Neutrophil (primary cell): ENCODE measurements around the gene PTPRJ.
A peak's percentile ranks its signal among the peaks of the same experiment; 100 is the strongest.
"Not testable (repeated sequence)": the region's sequence is repeated elsewhere in the genome, so short reads cannot be mapped to it uniquely, and the experiment has no call there.

ENCODE experiments used
- H3K27ac ChIP-seq: fragments of 200-600 bp; sonication (generic); 2 replicates; pipeline ENCODE4 v1.5.1; 2016; ENCODE audit warnings: mild to moderate bottlenecking, moderate library complexity
- H3K27me3 ChIP-seq: fragments of 200-600 bp; sonication (generic); 2 replicates; pipeline ENCODE4 v1.6.0; 2016; ENCODE audit warnings: mild to moderate bottlenecking
- H3K36me3 ChIP-seq: fragments of 200-600 bp; sonication (generic); 2 replicates; pipeline ENCODE4 v1.5.1; 2017
- H3K4me1 ChIP-seq, 2 experiments: fragments of 200-600 bp in 1 of 2; sonication (generic) in 1 of 2; 1 replicate in 1 of 2; 2 replicates in 1 of 2; pipeline versions ENCODE4 v1.5.1 to v1.6.1; 2013 to 2016; ENCODE audit warnings: low read depth in 1 of 2, low read length in 1 of 2, mild to moderate bottlenecking in 1 of 2, moderate library complexity in 1 of 2; ENCODE audit not compliant: control insufficient read depth in 1 of 2, insufficient read depth in 1 of 2
- H3K4me3 ChIP-seq, 2 experiments: fragments of 200-600 bp in 1 of 2; sonication (generic) in 1 of 2; 1 replicate in 1 of 2; 2 replicates in 1 of 2; pipeline ENCODE4 v1.5.1; 2013 to 2016; ENCODE audit warnings: low read depth in 1 of 2, low read length in 1 of 2, mild to moderate bottlenecking in 1 of 2, moderate library complexity in 1 of 2
- H3K9me3 ChIP-seq: fragments of 200-600 bp; sonication (generic); 2 replicates; pipeline ENCODE4 v1.5.1; 2016
- TF ChIP-seq, protein P1 (sequence below): fragments of 200-600 bp; sonication (generic); IDR thresholded peaks from 2 replicates; pipeline ENCODE4 v1.5.1; 2016; ENCODE audit warnings: antibody characterized with exemption

The PTPRJ gene

GRCh38 chr11:48018528-48019216, 38.3 kb downstream of the PTPRJ start:
- TF ChIP-seq, protein P1, sequence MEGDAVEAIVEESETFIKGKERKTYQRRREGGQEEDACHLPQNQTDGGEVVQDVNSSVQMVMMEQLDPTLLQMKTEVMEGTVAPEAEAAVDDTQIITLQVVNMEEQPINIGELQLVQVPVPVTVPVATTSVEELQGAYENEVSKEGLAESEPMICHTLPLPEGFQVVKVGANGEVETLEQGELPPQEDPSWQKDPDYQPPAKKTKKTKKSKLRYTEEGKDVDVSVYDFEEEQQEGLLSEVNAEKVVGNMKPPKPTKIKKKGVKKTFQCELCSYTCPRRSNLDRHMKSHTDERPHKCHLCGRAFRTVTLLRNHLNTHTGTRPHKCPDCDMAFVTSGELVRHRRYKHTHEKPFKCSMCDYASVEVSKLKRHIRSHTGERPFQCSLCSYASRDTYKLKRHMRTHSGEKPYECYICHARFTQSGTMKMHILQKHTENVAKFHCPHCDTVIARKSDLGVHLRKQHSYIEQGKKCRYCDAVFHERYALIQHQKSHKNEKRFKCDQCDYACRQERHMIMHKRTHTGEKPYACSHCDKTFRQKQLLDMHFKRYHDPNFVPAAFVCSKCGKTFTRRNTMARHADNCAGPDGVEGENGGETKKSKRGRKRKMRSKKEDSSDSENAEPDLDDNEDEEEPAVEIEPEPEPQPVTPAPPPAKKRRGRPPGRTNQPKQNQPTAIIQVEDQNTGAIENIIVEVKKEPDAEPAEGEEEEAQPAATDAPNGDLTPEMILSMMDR, result no peak
- no peaks in the 10 kb centered on the region for H3K9me3 ChIP-seq
- no peaks in the 10 kb centered on the region for H3K36me3 ChIP-seq
- H3K4me1 ChIP-seq, result peaks cover 100% of the 10 kb centered on the region in 2 experiments
- no peaks in the 10 kb centered on the region for H3K27me3 ChIP-seq
- peak overlapping the region; percentile 95 for H3K27ac ChIP-seq
- H3K4me3 ChIP-seq, result peak overlapping the region in 1 of 2 experiments; percentile 48

DNA sequence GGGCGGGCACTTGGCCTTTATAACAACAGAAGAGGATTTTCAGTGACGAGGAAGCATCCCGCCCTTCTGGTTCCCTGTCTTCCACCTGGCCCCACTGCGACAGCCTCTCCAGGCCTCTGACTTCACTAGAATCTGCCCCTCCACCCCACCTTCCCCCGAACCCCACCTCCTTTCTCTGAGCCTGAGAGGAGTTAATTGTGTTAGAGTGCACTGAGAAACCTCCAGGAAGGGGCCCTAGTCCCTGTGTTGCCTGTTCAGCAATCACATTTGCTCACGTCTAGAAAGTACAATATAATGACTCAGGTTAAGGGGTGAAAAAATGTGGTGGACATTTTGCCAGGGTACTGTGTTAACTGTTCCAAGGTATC, 38.8 kb downstream of the PTPRJ start:
- H3K4me3 ChIP-seq, result peak overlapping the region; percentile 27 to 48

DNA sequence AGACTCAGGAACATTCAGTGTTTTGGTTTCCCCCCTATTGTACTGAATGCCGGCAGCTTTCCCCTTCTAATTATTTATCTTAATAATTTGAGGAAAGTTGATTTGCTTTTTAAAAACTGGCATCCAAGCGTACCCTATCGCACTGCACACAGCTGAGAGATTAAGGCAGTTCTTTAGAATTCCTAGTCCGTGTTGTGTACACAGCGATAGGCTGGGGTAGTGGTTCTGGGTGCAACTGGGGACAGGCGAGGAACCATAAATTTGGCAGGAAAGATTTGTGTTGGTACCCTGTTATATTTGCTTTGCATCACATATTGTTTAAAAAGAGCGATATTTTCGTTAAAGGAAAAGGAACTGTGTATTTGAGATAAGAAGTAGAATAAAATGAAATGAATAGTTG, 39.2 kb downstream of the PTPRJ start:
- Histone ChIP-seq H3K9me3 (no peaks in the 10 kb centered on the region), H3K27me3 (no peaks in the 10 kb centered on the region), H3K36me3 (no peaks in the 10 kb centered on the region), H3K4me1 (peaks cover 100% of the 10 kb centered on the region in 2 experiments), H3K4me3 (peak overlapping the region; percentile 27 to 48), H3K27ac (peak overlapping the region; percentile 95)
- TF ChIP-seq, protein P1, result no peak

More for the DNA sequence above, 38.8 kb downstream of the PTPRJ start:
- H3K27ac ChIP-seq, result peak overlapping the region; percentile 95
- H3K4me1 ChIP-seq, result peaks cover 100% of the 10 kb centered on the region in 2 experiments
- no peaks in the 10 kb centered on the region for H3K36me3 ChIP-seq
- TF ChIP-seq, protein P1, result no peak
- H3K9me3 ChIP-seq, result no peaks in the 10 kb centered on the region
- no peaks in the 10 kb centered on the region for H3K27me3 ChIP-seq

GRCh38 chr11:48020092-48020755, 39.9 kb downstream of the PTPRJ start:
- H3K4me1 ChIP-seq, result peaks cover 100% of the 10 kb centered on the region in 2 experiments
- no peaks in the 10 kb centered on the region for H3K36me3 ChIP-seq
- peak overlapping the region; percentile 27 to 48 for H3K4me3 ChIP-seq
- H3K27me3 ChIP-seq, result no peaks in the 10 kb centered on the region
- H3K9me3 ChIP-seq, result no peaks in the 10 kb centered on the region
- TF ChIP-seq, protein P1, result peak; percentile 62
- H3K27ac ChIP-seq, result peak overlapping the region; percentile 95

GRCh38 chr11:48021201-48021820, 41.0 kb downstream of the PTPRJ start:
- Histone ChIP-seq H3K27ac (peak overlapping the region; percentile 95), H3K4me1 (peaks cover 100% of the 10 kb centered on the region in 2 experiments), H3K4me3 (peak overlapping the region in 1 of 2 experiments; percentile 48)
- H3K36me3 ChIP-seq, H3K9me3 ChIP-seq, H3K27me3 ChIP-seq: not testable (repeated sequence)

GRCh38 chr11:48022445-48022844, 42.1 kb downstream of the PTPRJ start:
- Histone ChIP-seq H3K36me3 (no peaks in the 10 kb centered on the region), H3K27ac (peak overlapping the region; percentile 95), H3K27me3 (no peaks in the 10 kb centered on the region), H3K4me1 (peaks cover 100% of the 10 kb centered on the region in 2 experiments), H3K4me3 (peak overlapping the region; percentile 28 to 47), H3K9me3 (no peaks in the 10 kb centered on the region)
- TF ChIP-seq, protein P1, result no peak

- H3K9me3 ChIP-seq, result not testable (repeated sequence)
- H3K27ac ChIP-seq, result peak overlapping the region; percentile 95
- peaks cover 100% of the 10 kb centered on the region in 2 experiments for H3K4me1 ChIP-seq
These were observed 43.2 kb downstream of the PTPRJ start for GRCh38 chr11:48023608-48024007.

More at GRCh38 chr11:48023608-48024007, 43.2 kb downstream of the PTPRJ start:
- not testable (repeated sequence) for H3K27me3 ChIP-seq, H3K36me3 ChIP-seq
- H3K4me3 ChIP-seq, result peak overlapping the region in 1 of 2 experiments; percentile 47
